H9 (cell line): ENCODE measurements around the gene CERS4. TPM values are rescaled to one million over a fixed set of nuclear protein-coding genes. Genes with fewer than 3 reads are reported as not detected.
"Not testable (repeated sequence)": the region's sequence is repeated elsewhere in the genome, so short reads cannot be mapped to it uniquely, and the experiment has no call there.

Source experiments
- DNase-seq: peaks from one replicate; pipeline ENCODE4 v3.0.0-alpha.2; 2017
- H2AFZ ChIP-seq: one replicate; pipeline ENCODE4 v1.6.1; 2013; ENCODE audit warnings: mild to moderate bottlenecking, low read length, control low read depth, moderate library complexity
- H2AK5ac ChIP-seq: 2 replicates; pipeline ENCODE4 v1.6.1; 2013; ENCODE audit warnings: low read length, control low read depth, mixed read lengths; ENCODE audit not compliant: insufficient read length
- H2BK120ac ChIP-seq: one replicate; pipeline ENCODE4 v1.6.1; 2013; ENCODE audit warnings: low read depth, mild to moderate bottlenecking, low read length, control low read depth, inconsistent platforms; ENCODE audit not compliant: poor library complexity, severe bottlenecking
- H2BK12ac ChIP-seq: 2 replicates; pipeline ENCODE4 v1.6.1; 2013; ENCODE audit warnings: low read length, control low read depth, mixed read lengths, low read depth; ENCODE audit not compliant: insufficient read length
- H2BK15ac ChIP-seq: 2 replicates; pipeline ENCODE4 v1.6.1; 2013; ENCODE audit warnings: low read depth, low read length, control low read depth
- H2BK20ac ChIP-seq: one replicate; pipeline ENCODE4 v1.6.1; 2013; ENCODE audit warnings: low read depth, mild to moderate bottlenecking, low read length, control low read depth, inconsistent platforms; ENCODE audit not compliant: poor library complexity, severe bottlenecking
- H2BK5ac ChIP-seq: 2 replicates; pipeline ENCODE4 v1.6.1; 2013; ENCODE audit warnings: low read length, control low read depth, mixed read lengths; ENCODE audit not compliant: insufficient read length
- H3K14ac ChIP-seq: 2 replicates; pipeline ENCODE4 v1.6.1; 2013; ENCODE audit warnings: low read length, control low read depth; ENCODE audit not compliant: insufficient read depth
- H3K18ac ChIP-seq: 2 replicates; pipeline ENCODE4 v1.6.1; 2013; ENCODE audit warnings: low read depth, mild to moderate bottlenecking, mixed read lengths, low read length, control low read depth; ENCODE audit not compliant: insufficient read length
- H3K23ac ChIP-seq: 2 replicates; pipeline ENCODE4 v1.6.1; 2013; ENCODE audit warnings: low read length, control low read depth, mixed read lengths, low read depth; ENCODE audit not compliant: insufficient read length
- H3K23me2 ChIP-seq: 2 replicates; pipeline ENCODE4 v1.6.1; 2013; ENCODE audit warnings: low read depth, mild to moderate bottlenecking, mixed read lengths, low read length, control low read depth; ENCODE audit not compliant: insufficient read length, poor library complexity, severe bottlenecking
- H3K27ac ChIP-seq: 2 replicates; pipeline ENCODE4 v1.5.1; 2013; ENCODE audit warnings: low read length, control low read depth, mixed read lengths, low read depth; ENCODE audit not compliant: insufficient read length
- H3K27me3 ChIP-seq: 2 replicates; pipeline ENCODE4 v1.6.1; 2013; ENCODE audit warnings: low read length, control low read depth, inconsistent platforms; ENCODE audit not compliant: insufficient read depth
- H3K4ac ChIP-seq: 2 replicates; pipeline ENCODE4 v1.6.1; 2013; ENCODE audit warnings: low read depth, mild to moderate bottlenecking, control low read depth, inconsistent platforms, low read length, moderate library complexity
- H3K4me1 ChIP-seq: 2 replicates; pipeline ENCODE4 v1.6.1; 2013; ENCODE audit warnings: low read length, control low read depth, inconsistent platforms; ENCODE audit not compliant: insufficient read depth
- H3K4me2 ChIP-seq: 2 replicates; pipeline ENCODE4 v1.6.1; 2013; ENCODE audit warnings: low read length, control low read depth, mixed read lengths; ENCODE audit not compliant: insufficient read length, insufficient read depth
- H3K56ac ChIP-seq: 2 replicates; pipeline ENCODE4 v1.6.1; 2013; ENCODE audit warnings: low read depth, mild to moderate bottlenecking, mixed read lengths, low read length, control low read depth; ENCODE audit not compliant: insufficient read length
- H3K79me1 ChIP-seq: 2 replicates; pipeline ENCODE4 v1.6.1; 2013; ENCODE audit warnings: low read depth, mild to moderate bottlenecking, moderate library complexity, low read length, control low read depth, inconsistent platforms; ENCODE audit not compliant: insufficient read depth, poor library complexity, severe bottlenecking
- H3K79me2 ChIP-seq: 2 replicates; pipeline ENCODE4 v1.6.1; 2013; ENCODE audit warnings: low read length, control low read depth, inconsistent platforms; ENCODE audit not compliant: insufficient read depth
- H3K9ac ChIP-seq: 2 replicates; pipeline ENCODE4 v1.6.1; 2013; ENCODE audit warnings: low read length, control low read depth, mixed read lengths; ENCODE audit not compliant: insufficient read length; ENCODE audit errors: extremely low read depth
- H3K9me3 ChIP-seq: one replicate; pipeline ENCODE4 v1.6.1; 2013; ENCODE audit warnings: low read depth, low read length, inconsistent platforms; ENCODE audit not compliant: control insufficient read depth
- H3T11ph ChIP-seq: one replicate; pipeline ENCODE4 v1.6.1; 2013; ENCODE audit warnings: mild to moderate bottlenecking, low read length, control low read depth, inconsistent platforms
- H4K20me1 ChIP-seq: one replicate; pipeline ENCODE4 v1.6.1; 2013; ENCODE audit not compliant: control insufficient read depth, insufficient read length, insufficient read depth
- H4K5ac ChIP-seq: 2 replicates; pipeline ENCODE4 v1.6.1; 2013; ENCODE audit warnings: low read depth, mild to moderate bottlenecking, mixed read lengths, low read length, control low read depth; ENCODE audit not compliant: insufficient read length
- H4K8ac ChIP-seq: replicated peaks from 2 replicates; pipeline ENCODE4 v1.6.1; 2013; ENCODE audit warnings: low read length, control low read depth, mixed read lengths, low read depth; ENCODE audit not compliant: insufficient read length
- H4K91ac ChIP-seq: 2 replicates; pipeline ENCODE4 v1.6.1; 2013; ENCODE audit warnings: low read depth, mild to moderate bottlenecking, moderate library complexity, mixed read lengths, low read length, control low read depth; ENCODE audit not compliant: insufficient read length
- H3K27ac Mint-ChIP-seq, 3 experiments: 2 replicates in 2 of 3; 3 replicates in 1 of 3; pipeline ENCODE4 v1.8.0; 2020 to 2021; ENCODE audit warnings: mixed read lengths in 3 of 3, mild to moderate bottlenecking in 1 of 3, moderate library complexity in 1 of 3
- H3K27me3 Mint-ChIP-seq: 2 replicates; pipeline ENCODE4 v1.8.0; 2021; ENCODE audit warnings: low read depth, mild to moderate bottlenecking, moderate library complexity, mixed read lengths
- H3K36me3 Mint-ChIP-seq, 3 experiments: 2 replicates in 2 of 3; 3 replicates in 1 of 3; pipeline ENCODE4 v1.8.0; 2020 to 2021; ENCODE audit warnings: low read depth in 3 of 3, mixed read lengths in 3 of 3; ENCODE audit not compliant: insufficient read depth in 1 of 3
- H3K4me1 Mint-ChIP-seq, 2 experiments: 2 replicates each; pipeline ENCODE4 v1.8.0; 2020; ENCODE audit warnings: mixed read lengths in 2 of 2
- H3K4me3 Mint-ChIP-seq, 2 experiments: 2 replicates in 1 of 2; 3 replicates in 1 of 2; pipeline ENCODE4 v1.8.0; 2020 to 2021; ENCODE audit warnings: mild to moderate bottlenecking in 2 of 2, mixed read lengths in 2 of 2, moderate library complexity in 1 of 2
- H3K9me3 Mint-ChIP-seq, 2 experiments: 2 replicates in 1 of 2; 3 replicates in 1 of 2; pipeline ENCODE4 v1.8.0; 2020; ENCODE audit warnings: mild to moderate bottlenecking in 2 of 2, mixed read lengths in 2 of 2, moderate library complexity in 1 of 2
- WGBS: extraction: QIAGEN DNeasy Blood & Tissue Kit; methylation state at CpG from one replicate; pipeline ENCODE4 v1.1.7; 2013; ENCODE audit warnings: missing lambda C conversion rate, low lambda C conversion rate, mixed read lengths; ENCODE audit not compliant: insufficient read length; ENCODE audit errors: extremely low coverage; 5-methylcytosine and 5-hydroxymethylcytosine counted together
- total RNA-seq: library from RNA; stranded (reverse); gene quantifications from 2 replicates; pipeline ENCODE4 v1.2.1, GENCODE V29; 2021
- TF ChIP-seq, protein P1 (sequence below): fragments of 200-600 bp; sonication (generic); conservative IDR thresholded peaks from 3 replicates; pipeline ENCODE4 v1.8.0; 2021; ENCODE audit warnings: antibody characterized with exemption, mild to moderate bottlenecking

CERS4 gene
- total RNA-seq, 1 experiment from 2014 or later = 62.6 TPM

DNA sequence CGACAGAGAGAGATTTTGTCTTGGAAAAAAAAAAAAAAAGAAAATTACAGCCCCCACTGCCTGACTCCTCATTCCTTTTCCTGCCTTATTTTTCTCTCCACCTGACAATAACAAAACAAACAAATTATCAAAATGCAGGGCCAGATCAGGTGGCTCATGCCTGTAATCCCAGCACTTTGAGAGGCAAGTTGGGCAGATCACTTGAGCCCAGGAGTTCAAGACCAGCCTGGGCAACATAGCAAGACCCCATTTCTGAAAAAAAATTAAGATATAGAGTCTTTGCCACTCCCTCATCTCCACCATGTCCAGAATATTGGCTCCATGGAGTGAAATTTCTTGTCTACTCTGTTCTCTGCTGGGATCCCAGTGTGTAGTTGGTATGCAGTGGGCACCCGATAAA is 7.2 kb downstream of the CERS4 start:
- peaks cover 2% of the 10 kb centered on the region; the same call in 1 of the 2 replicates for H3K27me3 Mint-ChIP-seq
- no peak overlapping the region for H3K4ac ChIP-seq
- WGBS = no CpG with 5 or more reads among the region's 2 CpGs
- H2BK5ac ChIP-seq = no peak overlapping the region
- no peak overlapping the region for H3K4me2 ChIP-seq
- no peak for DNase-seq
- no peak overlapping the region for H3K56ac ChIP-seq
- no peak overlapping the region for H3K27ac Mint-ChIP-seq
- no peaks in the 10 kb centered on the region for H3K27me3 ChIP-seq
- no peak overlapping the region for H2BK15ac ChIP-seq
- H2AK5ac ChIP-seq = no peak overlapping the region
- no peaks in the 10 kb centered on the region for H3K4me1 ChIP-seq
- peaks cover 9% of the 10 kb centered on the region for H3K79me1 ChIP-seq
- no peaks in the 10 kb centered on the region for H3K9me3 ChIP-seq
- H3K23me2 ChIP-seq = no peaks in the 10 kb centered on the region
- no peak overlapping the region for H3K18ac ChIP-seq
- peaks cover 11 to 14% of the 10 kb centered on the region in 2 experiments for H3K4me1 Mint-ChIP-seq
- no peak overlapping the region for H2AFZ ChIP-seq
- H3K79me2 ChIP-seq = peaks cover 16% of the 10 kb centered on the region; the same call in 1 of the 2 replicates
- H3K14ac ChIP-seq = no peak overlapping the region
- no peak overlapping the region for H3K23ac ChIP-seq
- no peak overlapping the region for H2BK12ac ChIP-seq
- H4K20me1 ChIP-seq = peaks cover 2% of the 10 kb centered on the region
- no peaks in the 10 kb centered on the region for H3K9me3 Mint-ChIP-seq
- no peak overlapping the region for H4K8ac ChIP-seq
- peaks cover 20 to 43% (median 30%) of the 10 kb centered on the region in 3 experiments for H3K36me3 Mint-ChIP-seq
- H3K4me3 Mint-ChIP-seq = no peak overlapping the region
- no peak overlapping the region for H3K27ac ChIP-seq
- no peak overlapping the region for H3T11ph ChIP-seq
- H2BK120ac ChIP-seq = no peak overlapping the region
- TF ChIP-seq, protein P1, sequence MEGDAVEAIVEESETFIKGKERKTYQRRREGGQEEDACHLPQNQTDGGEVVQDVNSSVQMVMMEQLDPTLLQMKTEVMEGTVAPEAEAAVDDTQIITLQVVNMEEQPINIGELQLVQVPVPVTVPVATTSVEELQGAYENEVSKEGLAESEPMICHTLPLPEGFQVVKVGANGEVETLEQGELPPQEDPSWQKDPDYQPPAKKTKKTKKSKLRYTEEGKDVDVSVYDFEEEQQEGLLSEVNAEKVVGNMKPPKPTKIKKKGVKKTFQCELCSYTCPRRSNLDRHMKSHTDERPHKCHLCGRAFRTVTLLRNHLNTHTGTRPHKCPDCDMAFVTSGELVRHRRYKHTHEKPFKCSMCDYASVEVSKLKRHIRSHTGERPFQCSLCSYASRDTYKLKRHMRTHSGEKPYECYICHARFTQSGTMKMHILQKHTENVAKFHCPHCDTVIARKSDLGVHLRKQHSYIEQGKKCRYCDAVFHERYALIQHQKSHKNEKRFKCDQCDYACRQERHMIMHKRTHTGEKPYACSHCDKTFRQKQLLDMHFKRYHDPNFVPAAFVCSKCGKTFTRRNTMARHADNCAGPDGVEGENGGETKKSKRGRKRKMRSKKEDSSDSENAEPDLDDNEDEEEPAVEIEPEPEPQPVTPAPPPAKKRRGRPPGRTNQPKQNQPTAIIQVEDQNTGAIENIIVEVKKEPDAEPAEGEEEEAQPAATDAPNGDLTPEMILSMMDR = no peak
- no peak overlapping the region for H2BK20ac ChIP-seq
- H3K9ac ChIP-seq = no peak overlapping the region
- H4K5ac ChIP-seq = no peak overlapping the region
- H4K91ac ChIP-seq = no peak overlapping the region

DNA sequence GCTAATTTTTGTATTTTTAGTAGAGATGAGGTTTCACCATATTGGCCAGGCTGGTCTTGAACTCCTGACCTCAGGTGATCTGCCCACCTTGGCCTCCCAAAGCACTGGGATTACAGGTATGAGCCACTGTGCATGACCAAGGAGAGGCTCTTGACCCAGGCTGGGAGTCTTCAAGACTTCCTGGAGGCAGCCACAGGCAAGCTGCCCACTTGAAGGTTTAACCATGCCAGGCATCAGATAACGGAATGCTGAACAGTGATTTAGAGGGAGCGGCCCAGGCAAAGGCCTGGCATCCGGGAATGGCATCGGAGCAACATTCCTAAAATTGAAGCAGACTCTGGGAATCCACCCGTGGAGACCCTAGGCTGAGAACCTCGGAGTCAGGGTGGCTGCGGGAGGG is 9.0 kb downstream of the CERS4 start:
- H3K4ac ChIP-seq, H4K8ac ChIP-seq, H3K79me1 ChIP-seq, DNase-seq, H2BK120ac ChIP-seq, H3K4me2 ChIP-seq, H3K27me3 ChIP-seq, H3K18ac ChIP-seq, H3K4me3 Mint-ChIP-seq, H3K23ac ChIP-seq, H3K9me3 ChIP-seq, H2AK5ac ChIP-seq, H3K4me1 Mint-ChIP-seq, H3K9ac ChIP-seq, H2BK12ac ChIP-seq, H3K14ac ChIP-seq, H2AFZ ChIP-seq, H3T11ph ChIP-seq, H4K5ac ChIP-seq, H2BK5ac ChIP-seq, H3K23me2 ChIP-seq, H4K20me1 ChIP-seq, H2BK15ac ChIP-seq, H2BK20ac ChIP-seq, H3K56ac ChIP-seq, H3K4me1 ChIP-seq, H3K27me3 Mint-ChIP-seq, H4K91ac ChIP-seq, H3K9me3 Mint-ChIP-seq, H3K27ac ChIP-seq: not testable (repeated sequence)
- peaks cover 10% of the 10 kb centered on the region; the same call in 1 of the 2 replicates for H3K79me2 ChIP-seq
- no CpG with 5 or more reads among the region's 7 CpGs for WGBS
- Mint-ChIP-seq H3K36me3 (peaks cover 15 to 32% (median 28%) of the 10 kb centered on the region in 3 experiments), H3K27ac (peak overlapping the region in 1 of 3 experiments; percentile 70; a peak in 2 of 7 replicates)
